Pancreas (tissue), 10 donors: Measurements from ENCODE around the gene EIF4ENIF1. TPM values are rescaled to one million over a fixed set of nuclear protein-coding genes. Genes with fewer than 3 reads are reported as not detected.
A peak's percentile ranks its signal among the peaks of the same experiment; 100 is the strongest.

Experiments used
- ATAC-seq, 4 donors: fragments of 200-7000 bp; cut with Tn5 transposase; one replicate each; pipeline versions ENCODE4 v1.8.0 to v1.9.1; 2020; ENCODE audit warnings: mild to moderate bottlenecking in 4 of 4, moderate library complexity in 4 of 4
- DNase-seq, 6 donors: peaks; one replicate each; pipeline ENCODE4 v3.0.0-alpha.2; 2020
- FAIRE-seq: peaks from 2 replicates; lab custom pipeline; 2012; peaks lifted over from hg19 to GRCh38; lab: Jason Lieb, UNC
- H3K27ac ChIP-seq, 4 donors: fragments of 200-600 bp; sonication (generic); 1 replicate in 3 of 4; 2 replicates in 1 of 4; pipeline versions ENCODE4 v1.5.0 to v1.8.0; 2020
- H3K27me3 ChIP-seq, 4 donors: fragments of 200-600 bp; one replicate each; pipeline ENCODE4 v1.8.0; 2021
- H3K36me3 ChIP-seq, 3 donors: fragments of 200-600 bp; sonication (generic) in 1 of 3; one replicate each; pipeline versions ENCODE4 v1.5.0 to v1.8.0; 2020 to 2021
- H3K4me1 ChIP-seq, 3 donors: fragments of 200-600 bp; one replicate each; pipeline ENCODE4 v1.8.0; 2021
- H3K4me3 ChIP-seq, 4 donors: fragments of 200-600 bp; sonication (generic) in 2 of 4; one replicate each; pipeline versions ENCODE4 v1.5.0 to v1.8.0; 2020 to 2021
- H3K9me3 ChIP-seq, 4 donors: fragments of 200-600 bp; one replicate each; pipeline ENCODE4 v1.8.0; 2021
- CTCF ChIP-seq, 4 donors: fragments of 200-600 bp; sonication (generic) in 3 of 4; IDR thresholded peaks; one replicate each; pipeline versions ENCODE4 v1.5.0 to v1.8.0; 2021; ENCODE audit warnings: antibody characterized with exemption in 4 of 4
- WGBS, 2 donors: extraction: QIAGEN DNeasy Blood & Tissue Kit; methylation state at CpG; one replicate each; pipeline ENCODE4 v1.1.7; 2013; 5-methylcytosine and 5-hydroxymethylcytosine counted together
- intact Hi-C, 3 donors: fragments of 100-400 bp; cut with DNase I; formaldehyde crosslinking; loops; one replicate each; pipeline versions ENCODE4 v1.11.1 to v1.14.2; 2022
- polyA plus RNA-seq, 2 donors: library from polyadenylated mRNA; stranded (reverse); fragments of 200-250 nt; gene quantifications; one replicate each; pipeline ENCODE4 v1.2.3, GENCODE V29; 2013
- total RNA-seq, 6 donors: library from RNA; stranded (reverse); fragmentation: NEBNext Ultra II Directional in 4 of 6; extraction: Animal tissue kit (Norgen Biotek cat#: 25700) in 4 of 6; gene quantifications; one replicate each; pipeline versions ENCODE4 v1.2.1 to v1.2.4, GENCODE V29; 2021 to 2023
- donor health status: healthy with polysubstance abuse.
- donor health status: DM: no; HTN: no; CAD: no; lungs with moderate emphysema.
- donor health status: DM: no; HTN: no; CAD: no.
- donor health status: control.
- donor health status: control.
- donor health status: Bipolar disorder and iron deficiency.
- donor health status: DM: yes; HTN: yes; CAD: no.
- donor health status: DM: no; HTN: no; CAD: no.
- donor health status: DM: no; HTN: no; CAD: no.
- donor health status: DM: yes; HTN: yes; CAD: no.

The EIF4ENIF1 gene
- total and polyA plus RNA-seq, 8 donors = 6.9 to 15.3 (median 9.8) TPM

DNA sequence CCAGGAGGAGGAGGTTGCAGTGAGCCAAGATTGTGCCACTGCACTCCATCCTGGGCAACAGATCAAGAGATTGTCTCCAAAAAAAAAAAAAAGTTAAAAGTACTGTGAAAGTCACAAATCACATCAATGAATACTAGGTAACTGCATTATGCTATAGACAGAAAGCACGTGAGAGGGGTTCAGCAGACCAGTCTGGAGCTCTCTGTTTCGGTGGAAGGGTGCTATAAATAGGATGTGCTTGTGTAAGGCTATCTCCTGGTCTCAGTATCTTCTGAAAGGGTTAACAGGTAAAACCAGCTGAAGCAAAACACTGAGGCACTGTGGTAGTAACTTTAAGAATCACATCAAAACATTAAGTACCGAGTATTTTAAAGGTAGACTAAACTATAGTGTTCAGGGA, 43.4 kb downstream of the EIF4ENIF1 start:
- TF ChIP-seq CTCF (IDR thresholded peaks at IDR 0.05) = no peak
- no peaks in the 10 kb centered on the region for H3K9me3 ChIP-seq
- no peak for DNase-seq
- H3K27ac ChIP-seq = no peak overlapping the region
- peaks cover 0 to 30% (median 8%) of the 10 kb centered on the region in 3 donors for H3K36me3 ChIP-seq
- no peak overlapping the region for H3K4me3 ChIP-seq
- H3K27me3 ChIP-seq = no peaks in the 10 kb centered on the region
- H3K4me1 ChIP-seq = no peaks in the 10 kb centered on the region
- ATAC-seq = no peak
- intact Hi-C loops = no loop called here
- FAIRE-seq = no peak
- WGBS, 2 donors = 88 to 96% methylated on average over 3 of the region's 3 CpGs

- intact Hi-C loops = no loop called here
- DNase-seq = no peak
- no peak for ATAC-seq
- no peak for FAIRE-seq
- TF ChIP-seq CTCF (IDR thresholded peaks at IDR 0.05) = no peak
- WGBS, 2 donors = 92 to 96% methylated on average over 3 of the region's 3 CpGs
- Histone ChIP-seq H3K4me1 (no peaks in the 10 kb centered on the region), H3K4me3 (no peak overlapping the region), H3K9me3 (no peaks in the 10 kb centered on the region), H3K27me3 (no peaks in the 10 kb centered on the region), H3K36me3 (peaks cover 0 to 36% (median 8%) of the 10 kb centered on the region in 3 donors), H3K27ac (no peak overlapping the region)
These were observed 44.0 kb downstream of the EIF4ENIF1 start for GRCh38 chr22:31445642-31446041.

DNA sequence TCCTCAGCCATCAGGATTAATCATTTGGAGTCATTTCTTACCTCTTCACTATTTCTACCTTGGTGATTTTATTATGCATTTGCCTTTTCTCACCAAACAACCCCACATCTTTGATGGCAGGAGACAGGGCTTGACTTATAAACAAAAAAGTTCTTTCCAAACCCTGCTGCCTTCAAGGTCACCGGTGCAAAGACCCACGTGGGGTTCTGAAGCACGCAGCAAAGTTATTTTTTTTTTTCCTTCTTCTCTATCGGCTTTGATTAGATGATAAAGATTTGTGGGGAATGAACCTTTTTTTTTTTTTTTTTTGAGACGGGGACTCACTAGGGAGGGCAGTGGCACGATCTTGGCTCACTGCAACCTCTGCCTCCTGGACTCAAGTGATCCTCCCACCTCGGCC, 46.1 kb downstream of the EIF4ENIF1 start:
- no peak for TF ChIP-seq CTCF (IDR thresholded peaks at IDR 0.05)
- no peak overlapping the region for H3K27ac ChIP-seq
- DNase-seq (no peak), FAIRE-seq (no peak), ATAC-seq (no peak)
- H3K9me3 ChIP-seq = no peaks in the 10 kb centered on the region
- intact Hi-C loops = no loop called here
- WGBS, 2 donors = 53 to 57% methylated on average over 7 of the region's 7 CpGs
- H3K27me3 ChIP-seq = no peaks in the 10 kb centered on the region
- H3K4me1 ChIP-seq = no peaks in the 10 kb centered on the region
- H3K4me3 ChIP-seq = no peak overlapping the region
- peaks cover 0 to 56% (median 18%) of the 10 kb centered on the region in 3 donors for H3K36me3 ChIP-seq

- FAIRE-seq = no peak
- TF ChIP-seq CTCF (IDR thresholded peaks at IDR 0.05) = no peak
- WGBS, 2 donors = 93 to 96% methylated on average over 5 of the region's 5 CpGs
These were observed 46.7 kb downstream of the EIF4ENIF1 start for GRCh38 chr22:31442768-31443489.

DNA sequence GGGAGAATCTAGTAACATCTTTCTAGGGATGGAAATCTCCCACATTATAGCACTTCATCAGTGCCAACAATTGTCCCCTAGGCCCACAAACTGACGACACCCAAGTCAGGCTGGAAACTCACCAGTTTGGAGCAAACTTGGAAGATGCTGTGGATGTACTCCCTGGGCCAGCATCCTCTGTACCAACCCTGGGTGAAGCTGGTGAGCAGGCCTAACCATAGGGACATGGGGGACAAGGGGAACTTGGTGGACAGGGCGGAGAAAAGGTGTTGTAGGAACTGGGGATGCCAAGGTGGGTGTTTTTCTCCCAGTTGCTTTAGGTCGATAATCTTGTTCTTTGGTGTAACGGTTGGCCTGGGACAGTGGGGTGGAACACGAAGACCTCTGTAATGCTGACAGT, 48.0 kb downstream of the EIF4ENIF1 start:
- no peak for TF ChIP-seq CTCF (IDR thresholded peaks at IDR 0.05)
- no peak for ATAC-seq
- no peaks in the 10 kb centered on the region for H3K27me3 ChIP-seq
- H3K36me3 ChIP-seq = peaks cover 0 to 58% (median 18%) of the 10 kb centered on the region in 3 donors
- no peaks in the 10 kb centered on the region for H3K9me3 ChIP-seq
- intact Hi-C loops = no loop called here
- H3K4me1 ChIP-seq = no peaks in the 10 kb centered on the region
- no peak overlapping the region for H3K4me3 ChIP-seq
- no peak for FAIRE-seq
- DNase-seq = no peak
- WGBS, 2 donors = 91 to 95% methylated on average over 5 of the region's 5 CpGs
- H3K27ac ChIP-seq = no peak overlapping the region

More at GRCh38 chr22:31442768-31443489, 46.7 kb downstream of the EIF4ENIF1 start:
- no peaks in the 10 kb centered on the region for H3K9me3 ChIP-seq
- peaks cover 0 to 59% (median 18%) of the 10 kb centered on the region in 3 donors for H3K36me3 ChIP-seq
- intact Hi-C loops = no loop called here
- H3K27me3 ChIP-seq = no peaks in the 10 kb centered on the region
- no peak overlapping the region for H3K4me3 ChIP-seq
- no peaks in the 10 kb centered on the region for H3K4me1 ChIP-seq
- H3K27ac ChIP-seq = no peak overlapping the region
- ATAC-seq (peak in 1 of 4 donors; percentile 14), DNase-seq (no peak)
